ENCODE measurements around the gene OR2V2. TPM values are rescaled to one million over a fixed set of nuclear protein-coding genes. Genes with fewer than 3 reads are reported as not detected.

OR2V2 gene
- total and polyA plus RNA-seq, 8 donors, result not detected

DNA sequence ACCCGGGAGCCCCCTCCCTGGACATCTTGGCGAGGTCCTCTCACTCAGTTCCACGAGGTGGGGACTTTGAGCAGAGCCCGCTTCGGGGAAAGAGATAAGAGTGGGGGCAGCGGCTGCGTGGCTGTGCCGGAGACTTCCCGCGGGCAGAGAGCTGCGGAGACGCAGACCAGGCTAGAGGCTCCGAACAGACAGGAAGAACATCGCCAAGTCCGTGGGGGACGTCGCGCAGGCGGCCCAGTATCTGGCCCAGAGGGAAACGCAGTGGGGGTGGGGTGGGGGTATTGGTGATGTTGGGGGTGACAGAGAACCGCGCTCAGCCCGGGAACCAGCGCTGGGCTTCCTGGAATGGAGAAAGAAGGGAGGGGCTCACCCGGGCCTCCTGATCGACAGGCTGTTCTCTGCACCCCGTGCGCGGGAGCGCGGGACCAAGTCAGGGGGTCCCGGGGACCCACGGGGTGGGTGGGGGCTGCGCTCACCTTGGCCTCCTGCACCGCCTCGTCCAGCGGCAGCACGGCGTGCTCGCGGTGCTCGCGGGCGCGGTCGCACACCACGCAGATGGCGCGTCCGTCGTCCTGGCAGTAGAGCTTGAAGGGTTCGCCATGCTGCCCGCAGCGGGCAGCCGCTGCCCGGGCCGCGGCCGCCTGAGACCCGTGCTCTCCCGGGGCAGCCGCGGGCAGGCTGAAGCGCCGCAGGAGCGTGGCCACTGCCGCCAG is 56.9 kb downstream of the OR2V2 start:
- H3K27ac ChIP-seq, result peak overlapping the region in 4 of 5 donors; percentile 12 to 90 (median 72)
- WGBS, 5 donors, result 0 to 4% (median 2%) methylated on average over 22 to 67 of the region's 67 CpGs

DNA sequence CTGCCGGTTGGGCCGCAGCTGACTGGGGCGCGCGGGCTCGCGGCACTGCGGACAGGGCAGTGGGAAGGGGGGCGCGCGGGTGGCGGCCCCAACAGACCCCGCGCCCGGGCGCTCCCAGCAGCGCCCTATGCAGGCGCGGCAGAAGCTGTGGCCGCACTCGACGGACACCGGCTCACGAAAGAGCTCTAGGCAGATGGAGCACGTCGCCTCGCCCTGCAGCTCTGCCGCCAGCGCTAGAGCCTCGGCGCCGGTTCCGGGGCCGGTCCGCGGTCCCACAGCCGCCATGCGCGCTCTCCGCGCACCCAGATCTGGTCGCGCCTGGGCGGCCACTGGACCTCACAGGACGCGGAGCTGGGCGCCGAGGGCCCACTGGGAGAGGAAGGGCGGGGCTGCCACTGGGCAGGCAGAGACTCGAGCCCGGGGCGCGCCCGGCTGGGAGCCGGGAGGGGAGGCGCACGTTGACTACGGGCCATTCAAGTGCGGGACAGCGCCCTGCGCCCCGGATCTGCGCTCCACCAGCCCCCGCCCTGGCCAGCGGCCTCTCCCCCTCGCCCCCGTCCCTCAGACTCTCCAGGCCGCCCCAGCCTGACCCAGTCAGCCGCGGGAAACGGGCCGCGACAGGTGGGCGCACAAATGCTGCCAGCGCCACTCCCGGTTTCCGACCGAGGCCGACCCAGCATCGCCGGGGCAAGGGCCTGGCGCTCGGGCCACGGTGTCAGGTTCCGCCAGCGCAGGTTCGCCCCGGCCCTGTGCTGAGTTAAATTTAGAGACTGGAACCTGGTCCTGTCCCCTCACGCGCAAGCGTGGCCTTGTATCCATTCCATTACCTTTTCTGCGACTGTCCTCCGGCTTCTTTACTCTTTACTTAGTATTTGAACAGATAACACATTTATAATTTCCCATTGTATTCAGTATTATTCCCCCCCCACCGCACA is 57.7 kb downstream of the OR2V2 start, which contains the start of gene TRIM7:
TRIM7 (minus strand) TSS at position 371 of the 935 bp plus-strand sequence; CDS start at position 285, 86 bp downstream.
- peaks cover 0 to 30% (median 10%) of the 10 kb centered on the region in 3 donors for H3K27me3 ChIP-seq
- intact Hi-C loops (cut with DNase I; ENCODE audit: low total_unique reads), result no loop called here

More for the DNA sequence above, 56.9 kb downstream of the OR2V2 start:
- peak in 1 of 2 donors; percentile 67 for DNase-seq
- no peak for TF ChIP-seq POLR2A (IDR thresholded peaks at IDR 0.05)
- TF ChIP-seq EP300 (IDR thresholded peaks at IDR 0.05), result no peak
- TF ChIP-seq, protein P1, sequence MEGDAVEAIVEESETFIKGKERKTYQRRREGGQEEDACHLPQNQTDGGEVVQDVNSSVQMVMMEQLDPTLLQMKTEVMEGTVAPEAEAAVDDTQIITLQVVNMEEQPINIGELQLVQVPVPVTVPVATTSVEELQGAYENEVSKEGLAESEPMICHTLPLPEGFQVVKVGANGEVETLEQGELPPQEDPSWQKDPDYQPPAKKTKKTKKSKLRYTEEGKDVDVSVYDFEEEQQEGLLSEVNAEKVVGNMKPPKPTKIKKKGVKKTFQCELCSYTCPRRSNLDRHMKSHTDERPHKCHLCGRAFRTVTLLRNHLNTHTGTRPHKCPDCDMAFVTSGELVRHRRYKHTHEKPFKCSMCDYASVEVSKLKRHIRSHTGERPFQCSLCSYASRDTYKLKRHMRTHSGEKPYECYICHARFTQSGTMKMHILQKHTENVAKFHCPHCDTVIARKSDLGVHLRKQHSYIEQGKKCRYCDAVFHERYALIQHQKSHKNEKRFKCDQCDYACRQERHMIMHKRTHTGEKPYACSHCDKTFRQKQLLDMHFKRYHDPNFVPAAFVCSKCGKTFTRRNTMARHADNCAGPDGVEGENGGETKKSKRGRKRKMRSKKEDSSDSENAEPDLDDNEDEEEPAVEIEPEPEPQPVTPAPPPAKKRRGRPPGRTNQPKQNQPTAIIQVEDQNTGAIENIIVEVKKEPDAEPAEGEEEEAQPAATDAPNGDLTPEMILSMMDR (IDR thresholded peaks at IDR 0.05), result no peak
- TF ChIP-seq POLR2AphosphoS5 (IDR thresholded peaks at IDR 0.05), result no peak
- intact Hi-C loops (cut with DNase I; ENCODE audit: low total_unique reads), result no loop called here
- peak overlapping the region; percentile 63 to 77 (median 70) for H3K4me3 ChIP-seq
- peaks cover 0 to 30% (median 10%) of the 10 kb centered on the region in 3 donors for H3K27me3 ChIP-seq
- H3K36me3 ChIP-seq, result no peaks in the 10 kb centered on the region
- no peaks in the 10 kb centered on the region for H3K9me3 ChIP-seq
- peaks cover 25 to 55% (median 38%) of the 10 kb centered on the region in 4 donors for H3K4me1 ChIP-seq

DNA sequence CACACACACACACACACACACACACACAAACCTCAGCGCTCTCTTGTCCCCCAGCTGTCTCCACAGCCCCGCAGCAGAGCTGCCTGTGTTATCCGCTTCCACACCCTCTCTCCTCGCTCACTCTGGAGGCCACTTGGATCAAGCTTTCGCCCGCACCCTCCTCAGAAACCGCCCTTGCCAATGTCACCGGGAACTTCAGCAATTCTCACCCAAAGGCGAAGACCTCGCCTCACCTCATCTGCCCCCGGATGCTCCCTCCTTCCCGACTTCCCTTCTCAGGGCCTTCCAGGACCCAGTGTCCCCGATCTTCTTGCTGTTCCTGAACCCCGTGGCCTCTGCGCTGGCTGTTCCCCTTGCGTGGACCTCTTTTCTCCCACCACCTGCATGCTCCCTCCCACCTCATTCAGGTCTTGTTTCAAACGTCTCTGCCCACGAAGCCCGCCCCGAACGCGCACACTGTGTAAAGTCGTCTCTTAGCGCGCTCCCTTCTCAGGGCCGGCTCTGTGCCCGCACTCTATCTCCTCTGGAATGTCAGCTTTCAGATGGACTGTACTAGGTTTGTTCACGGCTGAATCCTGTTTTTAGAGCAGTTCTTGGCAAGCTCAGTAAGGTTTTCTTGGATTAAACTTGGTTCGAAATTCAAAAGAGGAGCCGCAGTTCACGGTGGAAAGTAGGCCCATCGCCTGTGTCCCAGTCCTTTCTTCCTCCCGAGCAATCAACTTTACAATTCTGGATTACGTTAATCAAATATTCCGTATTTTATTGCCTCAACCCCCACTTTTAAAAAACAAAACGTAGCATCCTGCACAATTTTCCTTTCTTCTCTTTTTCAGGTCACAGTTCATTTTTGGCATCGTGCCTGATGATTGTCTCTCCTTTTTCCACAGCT is 58.6 kb downstream of the OR2V2 start:
- H3K4me1 ChIP-seq, result peaks cover 25 to 55% (median 38%) of the 10 kb centered on the region in 4 donors
- H3K27me3 ChIP-seq, result peaks cover 0 to 30% (median 10%) of the 10 kb centered on the region in 3 donors
- H3K27ac ChIP-seq, result peak overlapping the region in 4 of 5 donors; percentile 70 to 90 (median 81)
- WGBS, 5 donors, result 8 to 18% (median 9%) methylated on average over 37 of the region's 37 CpGs
- H3K9me3 ChIP-seq, result no peaks in the 10 kb centered on the region
- peak in 1 of 2 donors; percentile 60 for DNase-seq
- no peaks in the 10 kb centered on the region for H3K36me3 ChIP-seq
- peak overlapping the region; percentile 63 to 77 (median 70) for H3K4me3 ChIP-seq
- intact Hi-C loops (cut with DNase I; ENCODE audit: low total_unique reads), result no loop called here
- TF ChIP-seq POLR2A (IDR thresholded peaks at IDR 0.05) (no peak), POLR2AphosphoS5 (IDR thresholded peaks at IDR 0.05) (no peak), EP300 (IDR thresholded peaks at IDR 0.05) (no peak)
- TF ChIP-seq, protein P1 (IDR thresholded peaks at IDR 0.05), result no peak

More for the DNA sequence above, 57.7 kb downstream of the OR2V2 start, which contains the start of gene TRIM7:
- TF ChIP-seq, protein P1 (IDR thresholded peaks at IDR 0.05), result no peak
- TF ChIP-seq POLR2AphosphoS5 (IDR thresholded peaks at IDR 0.05), result peak in 1 of 3 donors; percentile 42
- 0 to 5% (median 2%) methylated on average over 28 to 94 of the region's 94 CpGs for WGBS, 5 donors
- Histone ChIP-seq H3K4me3 (peak within 1 kb of the TSS; percentile 63 to 77 (median 70)), H3K4me1 (peaks cover 25 to 55% (median 38%) of the 10 kb centered on the region in 4 donors), H3K9me3 (no peaks in the 10 kb centered on the region), H3K36me3 (no peaks in the 10 kb centered on the region), H3K27ac (peak within 1 kb of the TSS; percentile 12 to 90 (median 75))
- peak; percentile 61 to 72 for DNase-seq
